HepG2 (cell line): Measurements from ENCODE around the gene DNMT3A. TPM values are rescaled to one million over a fixed set of nuclear protein-coding genes. Genes with fewer than 3 reads are reported as not detected.

ENCODE experiments used
- ELF1 ChIP-seq: sonication (generic); formaldehyde crosslinking; IDR thresholded peaks from 2 replicates; pipeline ENCODE4 v1.4.0; 2020; ENCODE audit warnings: missing genetic modification reagents
- GATA4 ChIP-seq: sonication (generic); IDR thresholded peaks from 2 replicates; pipeline ENCODE4 v1.6.1; 2016; ENCODE audit warnings: antibody characterized with exemption, low read depth, borderline replicate concordance
- HNF1A ChIP-seq, 2 experiments: sonication (generic) in 1 of 2; formaldehyde crosslinking in 1 of 2; IDR thresholded peaks; 2 replicates each; pipeline versions ENCODE4 v1.4.0 to v1.6.1; 2016 to 2020; ENCODE audit warnings: borderline replicate concordance in 1 of 2, low read depth in 1 of 2, mild to moderate bottlenecking in 1 of 2, missing genetic modification reagents in 1 of 2
- HOMEZ ChIP-seq: IDR thresholded peaks from 2 replicates; pipeline ENCODE4 v1.6.1; 2016; ENCODE audit warnings: low read depth
- MAFF ChIP-seq: IDR thresholded peaks from 2 replicates; pipeline ENCODE4 v1.6.1; 2011; ENCODE audit warnings: low read depth, low read length, improper control_type of control experiment
- MLLT10 ChIP-seq: sonication (generic); formaldehyde crosslinking; IDR thresholded peaks from 2 replicates; pipeline ENCODE4 v1.4.0; 2020; ENCODE audit warnings: missing genetic modification reagents
- POGZ ChIP-seq: sonication (generic); formaldehyde crosslinking; IDR thresholded peaks from 2 replicates; pipeline ENCODE4 v1.4.0; 2020; ENCODE audit warnings: mild to moderate bottlenecking, missing genetic modification reagents
- ZBTB40 ChIP-seq, 2 experiments: fragments of 450-650 bp in 1 of 2; sonication (generic) in 1 of 2; formaldehyde crosslinking in 1 of 2; IDR thresholded peaks; 2 replicates each; pipeline versions ENCODE4 v1.6.1 to v1.8.0; 2016 to 2022; ENCODE audit warnings: antibody characterized with exemption in 1 of 2, mild to moderate bottlenecking in 1 of 2, missing genetic modification reagents in 1 of 2
- ZBTB8A ChIP-seq: sonication (generic); formaldehyde crosslinking; IDR thresholded peaks from 2 replicates; pipeline ENCODE4 v1.4.0; 2020; ENCODE audit warnings: mild to moderate bottlenecking, low read depth, missing genetic modification reagents, borderline replicate concordance
- ZFYVE20 ChIP-seq: sonication (generic); formaldehyde crosslinking; IDR thresholded peaks from 2 replicates; pipeline ENCODE4 v1.8.0; 2023; ENCODE audit warnings: low read depth, mild to moderate bottlenecking, moderate library complexity, missing genetic modification reagents, borderline replicate concordance
- ZMAT3 ChIP-seq: sonication (generic); formaldehyde crosslinking; conservative IDR thresholded peaks from 2 replicates; pipeline ENCODE4 v1.7.0; 2021; ENCODE audit warnings: missing genetic modification reagents
- ZNF543 ChIP-seq: sonication (generic); formaldehyde crosslinking; IDR thresholded peaks from 2 replicates; pipeline ENCODE4 v1.4.0; 2020; ENCODE audit warnings: mild to moderate bottlenecking, missing genetic modification reagents
- ZNF605 ChIP-seq: sonication (generic); formaldehyde crosslinking; IDR thresholded peaks from 2 replicates; pipeline ENCODE4 v1.8.0; 2022; ENCODE audit warnings: mild to moderate bottlenecking, missing genetic modification reagents
- ZNF615 ChIP-seq: sonication (generic); formaldehyde crosslinking; IDR thresholded peaks from 2 replicates; pipeline ENCODE4 v1.5.0; 2020; ENCODE audit warnings: mild to moderate bottlenecking, missing genetic modification reagents, borderline replicate concordance
- polyA plus RNA-seq, 8 experiments: library from polyadenylated mRNA; depleted of rRNA in 3 of 8; stranded (reverse) in 7 of 8; unstranded in 1 of 8; fragments of >200 nt; fragmentation: Illumina TruSeq in 4 of 8; extraction: Trizol in 4 of 8; gene quantifications; 2 replicates each; pipeline versions ENCODE4 v1.2.1 to v1.2.3, GENCODE V29; 2011 to 2016; ENCODE audit warnings: low read depth in 4 of 8, missing spikeins in 1 of 8, mixed read lengths in 1 of 8; ENCODE audit not compliant: insufficient read depth in 1 of 8
- total RNA-seq, 5 experiments: library from RNA; depleted of rRNA; stranded (reverse); fragments of >200 nt; fragmentation: Illumina TruSeq; extraction: Trizol; gene quantifications; 2 replicates each; pipeline ENCODE4 v1.2.3, GENCODE V29; 2016; ENCODE audit warnings: low read depth in 1 of 5

Gene DNMT3A
- total and polyA plus RNA-seq, 2 of the 13 experiments (the other 11 are each of a cell fraction or from before 2014, with no cell fraction given): 14.7 to 29.1 TPM

GRCh38 chr2:25362049-25362433 is 20.3 kb upstream of the DNMT3A start (continued):
- TF ChIP-seq GATA4 (no peak), HOMEZ (CRISPR knock-in tag) (peak; percentile 86), MLLT10 (CRISPR knock-in tag) (no peak), ELF1 (CRISPR knock-in tag) (peak; percentile 73), ZBTB40 (IDR thresholded peaks at IDR 0.05) (no peak), ZBTB40 (CRISPR knock-in tag; IDR thresholded peaks at IDR 0.05) (peak; percentile 50; the same call in 1 of the 2 replicates), ZBTB8A (0 out of 2 replicates have a peak, but pooled peaks have one; percentile 31), MAFF (peak; percentile 93), ZNF615 (CRISPR knock-in tag) (no peak), HNF1A (IDR thresholded peaks at IDR 0.05; ENCODE audit: low read depth) (no peak), HNF1A (CRISPR knock-in tag; IDR thresholded peaks at IDR 0.05; ENCODE audit: borderline replicate concordance) (no peak; the same call in 1 of the 2 replicates), ZFYVE20 (CRISPR knock-in tag) (no peak), ZNF605 (CRISPR knock-in tag) (peak; percentile 84; the same call in 1 of the 2 replicates), ZNF543 (CRISPR knock-in tag) (0 out of 2 replicates have a peak, but pooled peaks have one; percentile 39), POGZ (CRISPR knock-in tag) (peak; percentile 95), ZMAT3 (CRISPR knock-in tag) (0 out of 2 replicates have a peak, but pooled peaks have one; percentile 13)
